Measurements from ENCODE around the gene TMEM44. TPM values are rescaled to one million over a fixed set of nuclear protein-coding genes. Genes with fewer than 3 reads are reported as not detected.
"Not testable (repeated sequence)": the region's sequence is repeated elsewhere in the genome, so short reads cannot be mapped to it uniquely, and the experiment has no call there.

The TMEM44 gene
- polyA plus RNA-seq, 1 donor = 25.8 TPM

DNA sequence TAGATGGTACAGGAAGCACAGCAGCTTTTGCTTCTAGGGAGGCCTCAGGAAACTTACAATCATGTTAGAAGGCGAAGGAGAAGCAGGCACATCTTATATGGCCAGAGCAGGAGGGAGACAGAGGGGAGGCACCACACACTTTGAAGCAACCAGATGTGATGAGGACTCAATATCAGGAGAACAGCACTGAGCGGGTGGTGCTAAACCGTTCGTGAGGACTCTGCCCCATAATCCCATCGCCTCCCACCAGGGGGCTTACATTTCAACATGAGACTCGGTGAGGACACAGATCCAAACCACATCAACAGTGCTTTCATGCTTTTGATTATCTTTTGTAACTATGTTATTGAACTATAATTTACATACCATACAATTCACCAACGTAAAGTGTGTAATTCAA is 7.6 kb upstream of the TMEM44 start:
- no peak for DNase-seq

DNA sequence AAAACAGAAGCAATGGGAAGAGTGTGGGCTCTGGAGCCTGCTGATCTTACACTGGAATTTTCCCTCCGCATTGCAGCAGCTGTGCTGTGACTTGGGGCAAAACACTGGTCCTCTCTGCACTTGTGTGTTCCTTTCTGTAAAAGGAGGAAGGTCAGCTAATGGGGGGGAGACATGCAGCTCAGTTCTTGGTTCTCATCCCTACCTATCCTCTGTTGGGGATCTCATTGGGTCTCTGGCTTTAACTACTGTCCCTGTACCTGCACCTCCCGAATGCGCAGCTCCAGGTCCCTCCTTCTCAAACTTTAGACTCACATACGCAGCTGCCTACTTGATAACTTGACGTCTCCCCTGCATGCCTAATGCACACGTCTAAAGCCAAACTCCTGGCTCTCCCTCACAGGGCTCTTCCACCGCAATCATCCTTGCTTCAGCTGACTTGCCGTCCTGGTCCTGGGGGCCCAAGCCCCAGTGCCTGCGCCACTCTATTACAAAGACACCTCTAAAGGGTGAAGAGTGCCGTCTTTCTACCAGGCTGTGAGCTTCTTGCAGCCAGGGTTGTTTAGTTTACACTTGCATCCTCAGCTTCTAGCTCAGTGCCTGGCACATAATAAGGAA is 5.9 kb upstream of the TMEM44 start:
- no peak for DNase-seq

DNA sequence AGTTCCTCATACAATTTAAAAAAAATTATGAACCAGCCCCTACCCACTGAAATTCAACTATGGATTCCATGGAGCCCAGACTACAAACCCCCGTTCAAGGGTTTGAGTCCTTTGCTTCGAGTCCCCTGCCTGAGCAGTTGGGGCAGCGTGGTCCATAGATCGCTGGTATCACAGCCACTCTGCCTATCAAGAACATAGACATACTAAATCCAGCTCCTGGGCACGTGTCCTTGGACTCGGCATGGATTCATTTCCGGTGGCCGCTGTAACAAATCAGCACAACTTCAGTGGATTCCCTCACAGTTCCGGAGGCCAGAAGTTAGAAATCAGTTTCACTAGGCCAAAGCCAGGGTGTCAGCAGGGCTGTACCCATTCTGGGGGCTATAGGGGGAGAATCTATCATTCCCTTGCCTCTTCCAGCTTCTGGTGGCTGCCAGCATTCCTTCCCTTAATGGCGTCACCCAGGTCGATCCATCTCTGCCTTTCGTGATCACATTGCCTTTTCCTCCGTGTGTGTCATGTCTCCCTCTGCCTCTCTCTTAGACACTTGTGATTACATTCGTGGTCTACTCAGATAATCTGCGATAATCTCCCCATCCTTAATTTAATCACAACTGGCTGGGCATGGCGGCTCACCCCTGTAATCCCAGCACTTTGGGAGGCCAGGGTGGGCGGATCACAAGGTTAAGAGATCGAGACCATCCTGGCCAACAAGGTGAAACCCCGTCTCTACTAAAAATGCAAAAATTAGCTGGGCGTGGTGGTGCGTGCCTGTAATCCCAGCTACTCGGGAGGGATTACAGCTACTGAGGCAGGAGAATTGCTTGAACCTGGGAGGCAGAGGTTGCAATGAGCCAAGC is 4.6 kb upstream of the TMEM44 start:
- no peak for DNase-seq

DNA sequence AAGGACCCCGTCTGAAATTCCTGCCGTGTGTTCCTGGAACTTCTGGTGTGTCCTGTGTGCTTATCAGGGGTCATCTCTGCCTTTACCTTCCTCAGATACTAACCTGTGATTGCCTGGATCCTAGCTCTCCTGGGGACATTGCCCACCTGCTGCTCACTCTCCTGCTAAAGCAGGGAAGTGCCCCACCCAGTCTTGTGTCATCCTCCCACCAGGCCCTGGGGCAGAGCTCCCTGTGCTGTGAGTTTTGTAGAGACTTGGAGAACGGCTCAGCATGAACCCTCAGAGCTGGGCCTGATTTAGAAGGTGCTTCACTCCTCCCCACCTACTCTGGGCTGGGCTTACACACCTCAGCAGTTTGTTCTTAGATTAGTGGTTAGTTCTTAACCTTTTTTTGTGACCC is 3.8 kb upstream of the TMEM44 start:
- no peak for DNase-seq

DNA sequence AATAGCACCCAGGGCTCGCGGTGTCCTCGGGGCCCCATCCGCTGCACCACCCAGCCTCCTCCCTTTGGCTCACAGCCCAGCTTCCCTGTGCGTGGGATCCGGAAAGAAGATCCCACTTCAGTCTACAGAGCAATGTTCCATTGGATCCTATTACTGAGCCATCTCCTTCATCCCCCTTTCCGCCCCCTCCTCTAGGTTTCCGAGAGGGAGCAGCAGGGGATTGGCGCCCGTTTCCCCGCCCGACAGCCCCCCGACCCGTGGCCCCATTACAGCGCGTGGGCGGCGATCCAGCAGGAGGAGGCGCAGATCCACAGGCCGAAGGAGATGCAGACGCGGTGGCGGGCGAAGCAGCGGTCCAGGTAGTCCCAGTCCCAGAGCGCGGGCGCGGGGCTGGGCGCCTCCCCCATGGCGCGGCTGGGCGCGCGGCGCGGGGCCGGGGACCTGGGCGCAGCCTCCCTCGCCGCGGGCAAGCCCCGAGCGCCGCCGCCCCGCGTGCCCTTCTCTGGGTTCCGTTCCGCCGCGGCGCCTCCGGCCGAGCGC is 340 bp downstream of the TMEM44 start:
- DNase-seq = peak; percentile 53

DNA sequence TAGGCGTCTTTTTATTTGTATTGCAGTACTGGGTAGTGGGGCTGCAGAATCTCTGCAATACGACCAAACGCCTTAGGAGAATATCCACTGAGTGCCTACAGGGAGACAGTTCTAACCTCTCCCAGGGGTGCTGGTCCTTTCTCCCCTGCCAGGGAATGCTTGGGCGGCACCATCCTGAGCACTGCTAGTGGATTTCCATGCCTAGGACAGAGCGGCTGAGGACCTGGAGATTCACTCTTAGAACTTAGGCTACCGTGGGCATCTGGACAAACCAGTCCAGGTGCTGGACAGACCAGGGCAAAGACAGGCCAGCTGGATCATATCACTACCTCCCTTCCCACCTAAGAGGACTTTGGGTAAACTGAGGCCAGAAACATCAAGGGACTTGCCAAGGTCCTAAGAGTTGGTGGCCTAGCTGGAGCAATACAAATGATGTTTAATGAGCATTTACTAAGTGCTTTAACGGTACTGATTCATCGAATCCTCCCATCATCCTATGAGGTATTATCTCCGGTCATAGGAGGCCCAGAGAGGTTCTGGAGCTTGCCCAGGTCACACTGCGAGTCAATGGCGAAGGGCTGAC is 902 bp downstream of the TMEM44 start:
- no peak for DNase-seq

DNA sequence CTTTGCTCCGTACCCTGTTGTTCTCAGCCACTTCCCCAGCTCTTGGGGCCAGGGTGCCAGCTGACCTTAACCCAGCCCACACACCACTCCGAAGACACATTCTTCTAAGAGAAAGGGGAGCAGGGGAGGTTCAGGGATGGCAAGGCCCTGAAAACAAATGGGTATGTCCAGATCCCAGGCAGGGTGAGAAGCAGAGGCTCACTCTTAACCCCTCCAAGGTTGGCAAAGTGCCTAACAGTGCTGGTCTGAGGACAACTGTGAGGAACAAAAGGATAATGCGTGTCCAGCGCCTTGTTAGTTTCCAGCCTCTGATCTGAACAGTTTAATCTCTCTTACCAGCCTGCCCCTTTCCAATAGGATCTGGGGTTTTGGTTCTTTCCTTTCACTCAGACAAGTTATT is 1.5 kb downstream of the TMEM44 start:
- DNase-seq = no peak

DNA sequence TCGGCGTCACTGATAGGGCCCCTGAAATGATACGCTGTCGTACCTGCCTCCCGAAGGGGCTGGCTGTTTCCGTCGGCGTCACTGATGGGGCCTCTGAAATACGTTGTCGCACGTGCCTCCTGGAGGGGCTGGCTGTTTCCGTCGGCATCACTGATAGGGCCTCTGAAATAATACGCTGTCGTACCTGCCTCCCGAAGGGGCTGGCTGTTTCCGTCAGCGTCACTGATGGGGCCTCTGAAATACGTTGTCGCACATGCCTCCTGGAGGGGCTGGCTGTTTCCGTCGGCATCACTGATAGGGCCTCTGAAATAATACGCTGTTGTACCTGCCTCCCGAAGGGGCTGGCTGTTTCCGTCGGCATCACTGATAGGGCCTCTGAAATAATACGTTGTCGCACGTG is 2.5 kb downstream of the TMEM44 start:
- DNase-seq = not testable (repeated sequence)

DNA sequence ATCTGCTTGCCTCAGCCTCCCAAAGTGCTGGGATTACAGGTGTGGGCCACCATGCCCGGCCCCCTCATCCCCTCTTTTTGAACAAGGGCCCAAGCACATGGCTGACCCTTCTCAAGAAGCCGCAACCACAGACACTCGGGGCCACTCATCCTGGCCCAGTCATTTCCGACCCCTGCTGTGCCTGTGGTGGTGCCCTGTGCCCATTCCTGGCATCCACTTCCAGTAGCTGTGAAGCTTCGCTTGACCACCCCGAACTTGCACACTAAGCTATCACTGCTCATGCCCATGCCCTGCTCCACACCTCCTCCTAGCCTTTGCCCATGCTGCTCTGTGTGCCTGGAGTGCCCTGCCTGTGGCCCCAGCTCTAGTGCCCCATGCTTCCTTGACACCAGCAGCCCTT is 8.3 kb downstream of the TMEM44 start:
- DNase-seq = no peak

DNA sequence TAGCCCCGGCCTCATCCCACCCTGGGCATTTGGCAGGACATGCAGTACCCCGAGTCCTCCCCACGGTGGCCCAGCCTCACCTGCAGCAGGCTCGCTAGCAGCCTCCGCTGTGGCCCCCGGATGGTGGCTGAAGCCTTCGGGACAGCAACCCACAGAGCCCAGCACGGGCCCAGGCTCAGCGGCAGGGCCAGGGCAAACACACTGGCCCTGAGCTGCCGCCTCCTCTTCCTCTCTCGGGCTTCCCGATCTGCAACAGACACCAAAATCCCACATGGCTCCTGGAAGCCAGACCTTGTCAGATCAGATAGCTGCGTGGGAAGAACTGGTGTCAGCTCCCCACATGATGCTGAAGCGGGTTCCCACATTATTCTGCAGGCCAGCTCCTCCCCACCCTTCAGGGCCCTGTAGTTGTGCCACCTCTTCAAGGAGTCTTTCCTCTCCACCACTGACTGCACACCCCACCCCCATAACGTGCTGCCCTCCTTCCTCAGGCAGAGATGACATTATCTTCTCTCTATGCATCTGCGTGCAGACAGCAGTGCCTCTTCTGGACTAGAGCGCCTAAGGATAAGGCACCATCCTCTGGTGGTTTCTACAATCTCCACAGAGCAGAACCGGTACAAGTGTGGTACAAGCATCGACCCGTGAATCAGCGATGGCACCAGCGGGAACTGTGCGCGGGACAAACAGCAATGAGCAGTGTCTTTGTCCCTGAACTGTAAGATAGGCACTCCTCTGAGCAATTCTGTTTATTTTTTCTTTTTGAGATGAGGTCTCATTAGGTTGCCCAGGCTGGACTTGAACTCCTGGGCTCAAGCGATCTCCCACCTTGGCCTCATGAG is 9.5 kb downstream of the TMEM44 start:
- DNase-seq = no peak

DNA sequence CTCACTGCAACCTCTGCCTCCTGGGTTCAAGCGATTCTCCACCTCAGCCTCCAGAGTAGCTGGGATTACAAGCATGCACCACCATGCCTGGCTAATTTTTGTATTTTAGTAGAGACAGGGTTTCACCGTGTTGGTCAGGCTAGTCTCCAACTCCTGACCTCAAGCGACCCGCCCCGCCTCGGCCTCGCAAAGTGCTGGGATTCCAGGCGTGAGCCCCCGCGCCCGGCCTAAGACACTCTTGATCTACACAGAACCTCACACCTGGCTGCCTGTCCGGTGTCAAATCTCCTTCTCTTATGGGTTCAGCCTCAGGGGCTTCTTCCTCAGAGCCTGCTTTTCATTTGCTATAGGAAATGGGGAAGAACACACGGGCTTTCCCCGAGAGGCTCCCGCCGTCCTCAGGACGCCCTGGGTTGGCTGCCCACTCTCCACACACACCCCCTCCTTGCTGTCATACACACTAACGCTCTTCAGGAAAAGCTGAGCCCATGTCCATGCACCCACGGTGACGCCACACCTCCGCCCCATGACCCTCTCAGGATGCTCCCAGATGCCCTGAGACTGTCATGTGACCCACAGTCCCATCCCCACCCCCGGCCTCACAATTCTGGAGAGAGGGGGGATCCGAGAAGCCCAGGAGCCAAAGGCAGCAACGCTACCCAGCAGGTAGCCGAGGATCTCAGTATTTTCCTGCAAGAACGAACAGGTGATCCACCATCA is 10.4 kb downstream of the TMEM44 start:
- no peak for DNase-seq

DNA sequence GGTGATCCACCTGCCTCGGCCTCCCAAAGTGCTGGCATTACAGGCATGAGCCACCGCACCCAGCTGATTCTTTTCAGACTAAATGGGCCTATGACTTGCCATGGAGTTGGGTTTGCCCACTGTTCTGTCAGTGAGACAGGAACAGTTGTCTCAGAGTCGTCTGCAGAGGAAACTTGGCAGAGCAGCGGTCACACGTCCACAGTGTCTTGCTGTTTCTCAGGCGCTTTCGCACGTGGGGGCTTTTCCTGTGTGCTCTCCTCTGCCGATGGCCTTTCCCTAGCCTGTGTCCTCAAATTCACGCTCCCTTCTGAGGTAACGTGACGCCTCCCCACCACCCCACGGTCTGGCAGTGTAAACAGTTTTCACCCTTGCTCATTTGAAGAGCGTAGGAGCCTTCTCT is 11.3 kb downstream of the TMEM44 start:
- DNase-seq = no peak

DNA sequence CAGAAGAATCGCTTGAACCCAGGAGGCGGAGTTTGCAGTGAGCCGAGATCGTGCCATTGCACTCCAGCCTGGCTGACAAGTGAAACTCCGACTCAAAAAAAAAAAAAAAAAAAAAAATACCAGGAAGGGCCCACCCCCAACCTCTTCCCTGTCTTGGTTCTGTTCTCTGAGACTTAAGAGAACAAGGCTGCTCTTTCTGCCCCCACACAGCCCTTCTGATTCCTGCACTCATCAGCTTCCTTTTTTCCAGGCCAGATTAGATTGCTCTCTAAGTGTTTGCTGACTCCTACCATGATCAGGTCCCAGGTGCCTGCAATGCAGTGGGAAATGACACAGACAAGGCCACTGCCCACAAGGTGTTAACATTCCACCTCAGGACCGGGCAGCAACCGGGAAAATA is 13.0 kb downstream of the TMEM44 start:
- no peak for DNase-seq

DNA sequence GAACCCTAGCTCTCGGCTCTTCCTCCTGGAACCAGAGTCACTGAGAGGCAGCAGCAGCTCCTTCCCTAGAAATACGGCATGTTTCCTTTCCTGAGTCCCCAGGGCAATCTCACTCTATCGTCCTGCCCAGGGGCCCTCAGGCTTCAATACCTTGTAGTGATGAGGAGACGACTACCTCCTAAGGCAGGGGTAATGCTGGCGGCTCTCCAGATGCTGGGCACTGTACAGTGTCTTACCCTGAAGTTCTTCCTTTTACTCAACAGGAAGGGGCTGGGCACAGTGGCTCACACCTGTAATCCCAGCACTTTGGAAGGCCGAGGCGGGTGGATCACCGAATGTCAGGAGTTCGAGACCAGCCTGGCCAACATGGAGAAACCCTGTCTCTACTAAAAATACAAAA is 13.5 kb downstream of the TMEM44 start:
- no peak for DNase-seq

DNA sequence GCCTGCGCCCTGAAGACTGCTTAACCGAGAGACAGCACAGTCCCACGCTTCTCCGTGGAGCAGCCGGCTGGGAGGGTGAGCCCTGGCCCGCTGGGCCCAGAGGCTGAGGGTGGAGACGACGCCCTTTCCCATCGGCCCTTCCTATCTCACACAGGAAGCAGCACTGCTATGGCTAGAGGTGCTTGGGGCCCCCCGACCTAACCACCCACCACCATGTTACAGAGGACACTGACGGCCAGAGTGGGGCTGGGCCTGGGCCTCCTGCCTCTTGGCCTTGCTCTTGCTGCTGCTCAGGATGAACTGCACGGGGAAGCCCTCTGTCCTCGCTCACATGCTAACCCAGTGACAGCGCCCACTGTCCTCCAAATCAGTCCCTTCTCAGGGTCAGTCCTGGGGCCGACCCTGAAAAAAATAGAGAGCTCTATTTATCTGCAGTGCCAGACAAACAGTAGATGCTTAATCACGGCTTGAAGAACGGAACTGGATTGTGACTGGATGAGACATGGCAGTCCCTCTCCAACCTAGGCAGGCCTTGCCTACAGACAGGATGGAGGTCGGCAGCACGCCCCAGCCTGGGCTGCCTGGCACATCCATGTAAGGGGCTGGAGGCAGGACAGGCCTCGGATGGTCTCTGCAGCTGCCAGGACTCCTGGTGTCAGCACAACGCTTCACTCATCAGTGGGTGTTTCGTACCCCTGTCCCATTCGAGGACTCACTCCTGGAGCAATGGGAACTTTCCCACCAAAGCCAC is 14.2 kb downstream of the TMEM44 start:
- DNase-seq = no peak

DNA sequence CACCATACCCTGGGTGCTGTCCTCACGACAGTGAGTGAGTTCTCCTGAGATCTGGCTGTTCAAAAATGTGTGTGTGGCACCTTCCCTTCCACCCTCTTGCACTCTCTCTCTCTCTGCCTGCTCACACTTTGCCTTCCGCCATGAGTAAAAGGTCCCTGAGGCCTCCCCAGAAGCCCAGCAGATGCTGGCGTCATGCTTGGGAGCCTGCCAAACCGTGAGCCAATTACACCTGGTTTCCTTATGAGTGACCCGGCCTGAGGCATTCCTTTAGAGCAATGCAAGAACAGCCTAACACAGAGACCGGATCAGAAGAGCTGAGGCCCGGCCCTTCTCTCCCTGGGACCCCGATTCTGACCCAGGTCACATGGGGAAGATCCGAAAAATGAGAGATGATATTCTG is 15.4 kb downstream of the TMEM44 start:
- no peak for DNase-seq

DNA sequence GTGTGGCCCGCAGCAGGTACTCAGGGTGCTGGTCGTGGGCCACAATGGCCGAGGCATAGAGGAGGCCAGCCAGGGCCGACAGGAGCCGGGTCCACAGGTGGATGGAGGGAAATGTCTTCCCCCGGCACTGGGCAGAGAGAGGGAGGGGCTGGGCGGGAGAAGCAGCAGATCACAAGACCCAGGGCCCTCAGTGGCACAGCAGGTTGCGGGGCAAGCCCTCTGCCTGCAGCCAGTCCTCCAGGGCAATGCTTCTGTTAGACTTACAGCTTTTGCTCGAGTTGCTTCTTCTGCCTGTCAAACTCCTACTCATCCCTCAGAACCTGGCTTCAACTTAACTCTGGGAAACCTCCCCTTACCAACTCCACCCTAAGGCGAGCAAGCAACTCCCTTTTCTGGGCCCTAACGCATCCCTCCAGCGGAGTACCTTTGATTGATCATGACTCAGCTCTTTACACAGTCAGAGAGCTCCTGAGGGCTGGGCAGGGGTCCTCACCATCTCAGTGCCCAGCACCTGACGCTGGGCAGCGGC is 16.0 kb downstream of the TMEM44 start:
- DNase-seq = no peak

DNA sequence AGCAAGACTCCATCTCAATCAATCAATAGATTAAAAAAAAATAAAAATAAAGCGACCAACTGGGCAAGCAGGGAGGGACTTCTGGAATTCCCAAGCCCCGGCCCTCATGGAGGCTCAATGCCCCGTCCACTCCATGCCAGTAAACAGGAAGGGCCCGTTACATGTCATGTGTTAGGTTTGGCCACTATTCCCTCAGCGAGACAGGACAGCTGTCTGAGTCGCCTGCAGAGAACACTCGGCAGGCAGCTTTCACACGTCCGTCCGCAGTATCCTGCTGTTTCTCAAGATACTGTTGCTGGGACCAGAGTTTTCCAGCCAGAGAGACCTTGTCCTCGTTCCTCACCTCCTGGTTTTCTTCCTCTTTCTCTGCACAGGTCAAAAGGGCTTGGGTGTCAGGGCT is 18.0 kb downstream of the TMEM44 start:
- no peak for DNase-seq

DNA sequence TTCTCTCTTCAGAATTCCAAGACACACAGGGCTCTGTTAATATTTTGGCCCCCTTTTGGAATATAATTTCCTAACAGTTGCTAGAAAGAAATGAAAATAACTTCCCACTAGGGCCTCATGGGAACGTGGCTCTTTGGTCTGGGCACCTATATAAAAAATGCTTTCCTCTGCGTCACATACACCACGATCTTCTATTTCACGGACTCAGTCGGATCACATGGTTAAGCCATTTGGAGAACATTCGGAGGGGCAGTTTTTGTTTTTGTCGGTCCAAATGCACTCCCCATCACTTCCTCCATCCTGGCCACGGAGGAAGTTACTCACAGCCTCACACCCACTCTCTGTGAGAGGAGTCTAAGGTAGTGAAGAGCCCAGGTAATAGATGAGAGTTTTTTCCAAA is 21.0 kb downstream of the TMEM44 start:
- no peak for DNase-seq

DNA sequence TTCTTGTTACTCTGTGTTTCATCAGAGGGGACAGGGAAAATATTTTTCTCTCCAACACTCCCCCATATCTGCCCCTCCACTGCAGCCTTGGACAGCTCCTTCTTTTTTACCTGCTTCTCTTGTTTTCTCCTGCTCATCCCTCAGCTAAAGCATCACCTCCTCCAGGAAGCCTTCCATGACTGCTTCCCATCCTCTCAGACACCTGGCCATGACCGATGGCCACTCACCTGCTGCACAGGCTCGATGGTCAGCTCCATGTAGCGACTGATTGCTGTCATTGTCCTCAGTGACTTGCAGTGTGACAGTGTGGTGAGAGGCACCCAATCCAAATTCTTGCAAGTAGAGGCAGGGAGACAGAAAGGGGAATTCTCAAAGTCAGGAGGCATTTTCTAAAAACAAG is 22.5 kb downstream of the TMEM44 start:
- DNase-seq = no peak

DNA sequence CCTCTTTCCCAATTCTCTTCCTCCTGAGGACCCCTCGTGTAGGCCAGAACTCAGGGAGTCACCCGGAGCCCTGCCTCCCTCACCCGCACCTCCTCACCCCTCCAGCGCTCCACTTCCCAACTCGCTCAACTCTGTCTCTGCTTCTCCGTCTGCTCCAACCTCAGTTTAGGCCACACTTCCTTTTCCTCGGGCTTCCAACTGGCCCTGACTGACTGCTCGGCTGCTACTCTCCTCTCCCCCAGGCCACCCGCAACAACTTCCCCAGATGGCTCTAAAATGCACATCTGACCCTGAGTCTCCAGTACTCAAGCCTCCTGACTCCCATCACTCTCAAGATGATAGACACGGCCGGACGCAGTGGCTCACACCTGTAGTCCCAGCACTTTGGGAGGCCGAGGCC is 23.6 kb downstream of the TMEM44 start:
- no peak for DNase-seq

Measured in hindlimb muscle (tissue), 1 donor.